GM18517 (cell line): Measurements from ENCODE around the gene DGKQ.
A peak's percentile ranks its signal among the peaks of the same experiment; 100 is the strongest.

Source experiments
- ATAC-seq: cut with Tn5 transposase; IDR thresholded peaks from one replicate; pipeline ENCODE4 v1.9.1; 2021; ENCODE audit warnings: mild to moderate bottlenecking, moderate library complexity; ENCODE audit not compliant: unreplicated experiment

The DGKQ gene

GRCh38 chr4:973431-974397, at the start of gene DGKQ:
Gene DGKQ, minus strand, starts transcription at chr4:973569. Its CDS starts 87 bp downstream, at chr4:973482.
- ATAC-seq: no peak

- no peak for ATAC-seq
These were observed 49.3 kb upstream of the DGKQ start for GRCh38 chr4:1022739-1023066.

- no peak for ATAC-seq
These were observed 48.8 kb upstream of the DGKQ start for GRCh38 chr4:1022051-1022738.

GRCh38 chr4:1021386-1022050, 48.1 kb upstream of the DGKQ start:
- peak; percentile 83 for ATAC-seq

GRCh38 chr4:1019729-1020470, 46.5 kb upstream of the DGKQ start:
- no peak for ATAC-seq

- ATAC-seq: no peak
These were observed 46.0 kb upstream of the DGKQ start for GRCh38 chr4:1019320-1019719.

- ATAC-seq: no peak
These were observed 45.0 kb upstream of the DGKQ start for GRCh38 chr4:1018147-1019020.

- ATAC-seq: no peak
These were observed 44.3 kb upstream of the DGKQ start for GRCh38 chr4:1017706-1018105.

GRCh38 chr4:1017211-1017610, 43.8 kb upstream of the DGKQ start:
- ATAC-seq: no peak

- ATAC-seq: no peak
These were observed 42.4 kb upstream of the DGKQ start for GRCh38 chr4:1015746-1016145.

- no peak for ATAC-seq
These were observed 41.8 kb upstream of the DGKQ start for GRCh38 chr4:1015179-1015578.

GRCh38 chr4:1014291-1015167, 41.2 kb upstream of the DGKQ start:
- no peak for ATAC-seq

- no peak for ATAC-seq
These were observed 40.1 kb upstream of the DGKQ start for GRCh38 chr4:1013225-1014073.

- no peak for ATAC-seq
These were observed 38.8 kb upstream of the DGKQ start for GRCh38 chr4:1012034-1012739.

- ATAC-seq: no peak
These were observed 38.3 kb upstream of the DGKQ start for GRCh38 chr4:1011666-1012033.

- no peak for ATAC-seq
These were observed 37.8 kb upstream of the DGKQ start, which contains the start of gene FGFRL1 for GRCh38 chr4:1011022-1011665. Gene FGFRL1, plus strand, starts transcription at chr4:1011626. Its CDS starts 860 bp downstream, at chr4:1012486.
